ACC112 (cell line): Measurements from ENCODE around the gene PFDN1.
"Not testable (repeated sequence)": the region's sequence is repeated elsewhere in the genome, so short reads cannot be mapped to it uniquely, and the experiment has no call there.

Experiments
- H2AFZ ChIP-seq: fragments of 200-600 bp; sonication (generic); one replicate; pipeline ENCODE4 v1.6.0; 2017; ENCODE audit warnings: antibody characterized with exemption, low read length; ENCODE audit not compliant: unreplicated experiment
- H3K27ac ChIP-seq: fragments of 200-600 bp; sonication (generic); 2 replicates; pipeline ENCODE4 v1.5.1; 2014; ENCODE audit warnings: low read depth, mild to moderate bottlenecking, antibody characterized with exemption, low read length, moderate library complexity
- H3K27me3 ChIP-seq: fragments of 200-600 bp; sonication (generic); 2 replicates; pipeline ENCODE4 v1.6.1; 2014; ENCODE audit warnings: mild to moderate bottlenecking, antibody characterized with exemption, low read length, moderate library complexity, mixed read lengths; ENCODE audit not compliant: insufficient read depth
- H3K36me3 ChIP-seq: fragments of 200-600 bp; sonication (generic); 2 replicates; pipeline ENCODE4 v1.6.1; 2016; ENCODE audit warnings: mild to moderate bottlenecking, antibody characterized with exemption, low read length, moderate library complexity, mixed read lengths; ENCODE audit not compliant: insufficient read depth
- H3K4me1 ChIP-seq: fragments of 200-600 bp; sonication (generic); one replicate; pipeline ENCODE4 v1.6.1; 2016; ENCODE audit warnings: low read length, mixed read lengths; ENCODE audit not compliant: insufficient read depth, unreplicated experiment, control insufficient read depth
- H3K4me3 ChIP-seq: fragments of 200-600 bp; sonication (generic); 2 replicates; pipeline ENCODE4 v1.5.1; 2014; ENCODE audit warnings: mild to moderate bottlenecking, low read depth, low read length
- H3K79me2 ChIP-seq: fragments of 200-600 bp; sonication (generic); one replicate; pipeline ENCODE4 v1.6.0; 2016; ENCODE audit warnings: low read length; ENCODE audit not compliant: control insufficient read depth, unreplicated experiment, insufficient read depth

PFDN1 gene, protein sequence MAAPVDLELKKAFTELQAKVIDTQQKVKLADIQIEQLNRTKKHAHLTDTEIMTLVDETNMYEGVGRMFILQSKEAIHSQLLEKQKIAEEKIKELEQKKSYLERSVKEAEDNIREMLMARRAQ

GRCh38 chr5:140302786-140303639 is at the start of gene PFDN1:
Gene PFDN1, minus strand, starts transcription at chr5:140303101. Its CDS starts 28 bp downstream, at chr5:140303073.
- peak within 1 kb of the TSS; percentile 80 for H2AFZ ChIP-seq
- H3K79me2 ChIP-seq, result peaks cover 32% of the 10 kb centered on the region
- peak within 1 kb of the TSS; percentile 87 for H3K4me3 ChIP-seq
- H3K27me3 ChIP-seq, result no peaks in the 10 kb centered on the region
- peak within 1 kb of the TSS; percentile 77 for H3K27ac ChIP-seq
- peaks cover 39% of the 10 kb centered on the region for H3K4me1 ChIP-seq
- H3K36me3 ChIP-seq, result 0 out of 2 replicates have a peak, but pooled peaks cover 5% of the 10 kb centered on the region

GRCh38 chr5:140351609-140352334 is 48.9 kb upstream of the PFDN1 start:
- no peak overlapping the region for H3K27ac ChIP-seq
- no peaks in the 10 kb centered on the region for H3K4me1 ChIP-seq
- H3K36me3 ChIP-seq, result no peaks in the 10 kb centered on the region
- no peaks in the 10 kb centered on the region for H3K27me3 ChIP-seq
- no peak overlapping the region for H3K4me3 ChIP-seq
- H2AFZ ChIP-seq, result no peak overlapping the region
- no peaks in the 10 kb centered on the region for H3K79me2 ChIP-seq

GRCh38 chr5:140349244-140349643 is 46.3 kb upstream of the PFDN1 start:
- no peak overlapping the region for H2AFZ ChIP-seq
- no peaks in the 10 kb centered on the region for H3K36me3 ChIP-seq
- H3K4me1 ChIP-seq, result peaks cover 9% of the 10 kb centered on the region
- no peaks in the 10 kb centered on the region for H3K27me3 ChIP-seq
- H3K27ac ChIP-seq, result no peak overlapping the region
- no peak overlapping the region for H3K4me3 ChIP-seq
- no peaks in the 10 kb centered on the region for H3K79me2 ChIP-seq

DNA sequence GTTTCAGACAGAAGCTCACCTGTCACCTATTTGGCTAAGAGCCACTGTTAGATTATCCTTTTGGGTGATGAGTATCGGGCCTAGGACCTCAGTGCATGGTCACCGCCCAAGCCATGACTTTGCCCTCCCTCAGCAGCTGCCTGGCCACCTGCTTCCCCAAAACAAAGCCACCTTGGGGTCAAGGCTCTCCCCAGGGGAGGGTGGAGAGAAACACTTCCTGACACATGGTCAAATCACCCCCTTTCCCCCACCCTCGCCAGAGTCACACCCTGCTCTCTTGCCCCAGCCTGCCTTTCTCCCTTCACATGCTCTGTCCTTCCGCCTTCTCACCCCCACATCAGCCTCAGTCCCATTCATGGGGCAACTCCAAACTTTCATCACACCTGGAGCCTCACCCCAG is 45.2 kb upstream of the PFDN1 start:
- Histone ChIP-seq H3K4me1 (peaks cover 10% of the 10 kb centered on the region), H3K4me3 (no peak overlapping the region), H3K79me2 (no peaks in the 10 kb centered on the region), H3K27ac (no peak overlapping the region), H3K36me3 (no peaks in the 10 kb centered on the region), H2AFZ (no peak overlapping the region), H3K27me3 (no peaks in the 10 kb centered on the region)

GRCh38 chr5:140347360-140347759 is 44.5 kb upstream of the PFDN1 start:
- H3K4me1 ChIP-seq, result peaks cover 10% of the 10 kb centered on the region
- H3K36me3 ChIP-seq, result no peaks in the 10 kb centered on the region
- no peak overlapping the region for H3K27ac ChIP-seq
- H3K4me3 ChIP-seq, result peak overlapping the region; percentile 93; the same call in 1 of the 2 replicates
- H3K27me3 ChIP-seq, result no peaks in the 10 kb centered on the region
- no peak overlapping the region for H2AFZ ChIP-seq
- no peaks in the 10 kb centered on the region for H3K79me2 ChIP-seq

GRCh38 chr5:140346348-140347221 is 43.7 kb upstream of the PFDN1 start, which contains the start of gene HBEGF:
Gene HBEGF, minus strand, starts transcription at chr5:140346603. Its CDS starts 275 bp downstream, at chr5:140346328.
- Histone ChIP-seq H3K4me3 (peak within 1 kb of the TSS; percentile 93), H3K27ac (0 out of 2 replicates have a peak within 1 kb of the TSS, but pooled peaks have one; percentile 20)

GRCh38 chr5:140345919-140346347 is 43.0 kb upstream of the PFDN1 start:
- Histone ChIP-seq H3K79me2 (no peaks in the 10 kb centered on the region), H3K27ac (0 out of 2 replicates have a peak overlapping the region, but pooled peaks have one; percentile 20), H3K27me3 (no peaks in the 10 kb centered on the region), H3K4me3 (peak overlapping the region; percentile 93), H3K36me3 (no peaks in the 10 kb centered on the region), H3K4me1 (peaks cover 10% of the 10 kb centered on the region), H2AFZ (peak overlapping the region; percentile 62)

More at GRCh38 chr5:140346348-140347221, 43.7 kb upstream of the PFDN1 start, which contains the start of gene HBEGF:
- H3K4me1 ChIP-seq, result peaks cover 10% of the 10 kb centered on the region
- no peaks in the 10 kb centered on the region for H3K27me3 ChIP-seq
- no peaks in the 10 kb centered on the region for H3K36me3 ChIP-seq
- H2AFZ ChIP-seq, result peak within 1 kb of the TSS; percentile 62
- no peaks in the 10 kb centered on the region for H3K79me2 ChIP-seq

GRCh38 chr5:140344683-140345423 is 42.0 kb upstream of the PFDN1 start:
- Histone ChIP-seq H2AFZ (no peak overlapping the region), H3K4me1 (peaks cover 10% of the 10 kb centered on the region), H3K4me3 (peak overlapping the region; percentile 93), H3K79me2 (no peaks in the 10 kb centered on the region), H3K27me3 (no peaks in the 10 kb centered on the region), H3K27ac (no peak overlapping the region), H3K36me3 (no peaks in the 10 kb centered on the region)

- not testable (repeated sequence) for H3K27ac ChIP-seq, H2AFZ ChIP-seq, H3K79me2 ChIP-seq, H3K4me3 ChIP-seq, H3K27me3 ChIP-seq, H3K36me3 ChIP-seq
- peaks cover 12% of the 10 kb centered on the region for H3K4me1 ChIP-seq
These were observed 40.9 kb upstream of the PFDN1 start for GRCh38 chr5:140343849-140344248.
